GM12878 (cell line): ENCODE measurements around the gene SPAG9. TPM values are rescaled to one million over a fixed set of nuclear protein-coding genes. Genes with fewer than 3 reads are reported as not detected.
A peak's percentile ranks its signal among the peaks of the same experiment; 100 is the strongest.

ENCODE experiments used
- ATAC-seq: fragments of 200-7000 bp; cut with Tn5 transposase; 3 replicates; pipeline ENCODE4 v1.9.1; 2020; ENCODE audit warnings: mild to moderate bottlenecking, moderate library complexity
- BruUV-seq: library from RNA; stranded (reverse); fragments of 400-500 nt; replicated peaks from 2 replicates; lab custom pipeline; 2021; lab: Mats Ljungman, UMichigan
- CTCF ChIA-PET: fragments of 300-600 bp; sonication (Branson Sonifier 250); formaldehyde crosslinking; extraction: SDS; loops from one replicate; lab custom pipeline; 2021; ENCODE audit warnings: inconsistent platforms; lab: Yijun Ruan, JAX
- POLR2A ChIA-PET: fragments of 350-600 bp; formaldehyde crosslinking; extraction: SDS; loops from one replicate; lab custom pipeline; 2021; ENCODE audit warnings: inconsistent platforms; lab: Charles Lee
- RAD21 ChIA-PET: fragments of 300-600 bp; sonication (Branson Sonifier 250); formaldehyde crosslinking; loops from one replicate; lab custom pipeline; 2023; ENCODE audit warnings: antibody characterized with exemption; ENCODE audit not compliant: unreplicated experiment; lab: Charles Lee
- SMC1A ChIA-PET: fragments of 300-600 bp; sonication (Branson Sonifier 250); formaldehyde crosslinking; loops from one replicate; lab custom pipeline; 2023; ENCODE audit not compliant: unreplicated experiment, uncharacterized antibody; lab: Charles Lee
- DNase-seq: peaks from one replicate; pipeline ENCODE4 v3.0.0-alpha.2; 2011; ENCODE audit warnings: low read depth, low spot score
- FAIRE-seq: peaks from 3 replicates; lab custom pipeline; 2011; peaks lifted over from hg19 to GRCh38; lab: Jason Lieb, UNC
- H2AFZ ChIP-seq: 2 replicates; pipeline ENCODE4 v1.6.0; 2011; ENCODE audit warnings: low read depth, low read length, control low read depth; ENCODE audit not compliant: control insufficient read depth
- H3K27ac ChIP-seq: 2 replicates; pipeline ENCODE4 v1.5.1; 2011; ENCODE audit warnings: control low read depth; ENCODE audit not compliant: control insufficient read depth, insufficient read depth
- H3K27me3 ChIP-seq, 2 experiments: replicated peaks in 1 of 2; 2 replicates each; pipeline versions ENCODE4 v1.6.0 to v1.6.1; 2011; ENCODE audit warnings: low read length in 1 of 2; ENCODE audit not compliant: control insufficient read depth in 2 of 2, insufficient read depth in 2 of 2
- H3K36me3 ChIP-seq, 2 experiments: 2 replicates each; pipeline ENCODE4 v1.5.1; 2011; ENCODE audit warnings: low read length in 1 of 2; ENCODE audit not compliant: control insufficient read depth in 2 of 2, insufficient read depth in 2 of 2
- H3K4me1 ChIP-seq: 2 replicates; pipeline ENCODE4 v1.6.1; 2011; ENCODE audit warnings: mild to moderate bottlenecking, low read length, moderate library complexity, mixed read lengths; ENCODE audit not compliant: control insufficient read depth, insufficient read depth
- H3K4me2 ChIP-seq: 2 replicates; pipeline ENCODE4 v1.6.0; 2011; ENCODE audit warnings: control low read depth; ENCODE audit not compliant: control insufficient read depth, insufficient read depth
- H3K4me3 ChIP-seq: fragments of 200-600 bp; sonication (generic); 2 replicates; pipeline ENCODE4 v1.5.1; 2016
- H3K79me2 ChIP-seq: 2 replicates; pipeline ENCODE4 v1.6.0; 2011; ENCODE audit warnings: low read length; ENCODE audit not compliant: control insufficient read depth, insufficient read depth
- H3K9ac ChIP-seq: 2 replicates; pipeline ENCODE4 v1.8.0; 2011; ENCODE audit warnings: low read length, control low read depth, mixed read lengths; ENCODE audit not compliant: control insufficient read depth, insufficient read depth
- H3K9me3 ChIP-seq: replicated peaks from 3 replicates; pipeline ENCODE4 v1.5.1; 2011; ENCODE audit warnings: mild to moderate bottlenecking, low read length; ENCODE audit not compliant: control insufficient read depth, insufficient read depth
- H4K20me1 ChIP-seq: 2 replicates; pipeline ENCODE4 v1.6.0; 2011; ENCODE audit not compliant: control insufficient read depth, insufficient read depth
- BRCA1 ChIP-seq: IDR thresholded peaks from 2 replicates; pipeline ENCODE4 v1.6.1; 2011; ENCODE audit warnings: low read depth, low read length, improper control_type of control experiment
- CHD1 ChIP-seq: IDR thresholded peaks from 2 replicates; pipeline ENCODE4 v1.6.1; 2012; ENCODE audit warnings: low read depth, low read length, improper control_type of control experiment
- CREB1 ChIP-seq: IDR thresholded peaks from 2 replicates; pipeline ENCODE4 v1.6.1; 2012; ENCODE audit warnings: low read depth, mild to moderate bottlenecking, inconsistent platforms
- FOXM1 ChIP-seq: IDR thresholded peaks from 2 replicates; pipeline ENCODE4 v1.6.1; 2012; ENCODE audit warnings: low read depth, mild to moderate bottlenecking, inconsistent platforms, low read length, moderate library complexity
- POLR2A ChIP-seq: IDR thresholded peaks from 2 replicates; pipeline ENCODE4 v1.6.1; 2011; ENCODE audit warnings: low read depth, mild to moderate bottlenecking, low read length
- RAD21 ChIP-seq: IDR thresholded peaks from 2 replicates; pipeline ENCODE4 v1.6.1; 2011; ENCODE audit warnings: mild to moderate bottlenecking, low read depth, low read length, moderate library complexity; ENCODE audit not compliant: insufficient read depth
- RCOR1 ChIP-seq: conservative IDR thresholded peaks from 2 replicates; pipeline ENCODE4 v1.6.1; 2012; ENCODE audit warnings: low read depth, low read length, improper control_type of control experiment
- ZNF592 ChIP-seq: fragments of 450-650 bp; IDR thresholded peaks from 2 replicates; pipeline ENCODE4 v1.6.1; 2017; ENCODE audit warnings: mild to moderate bottlenecking, moderate library complexity
- WGBS: methylation state at CpG from one replicate; pipeline ENCODE4 v1.1.6; 2016; ENCODE audit warnings: low lambda C conversion rate; ENCODE audit not compliant: insufficient replicate concordance, insufficient coverage; ENCODE audit errors: missing lambda C conversion rate; 5-methylcytosine and 5-hydroxymethylcytosine counted together
- in situ Hi-C: fragments of 300-500 bp; cut with MboI; formaldehyde crosslinking; loops from 9 replicates; pipeline ENCODE4 v1.14.3; 2018; ENCODE audit warnings: mixed read lengths
- intact Hi-C: fragments of 100-400 bp; cut with micrococcal nuclease; formaldehyde crosslinking; loops from one replicate; pipeline ENCODE4 v1.14.2; 2022; ENCODE audit not compliant: unreplicated experiment
- polyA plus RNA-seq, 11 experiments: library from polyadenylated mRNA; depleted of rRNA in 4 of 11; unstranded in 6 of 11; stranded (reverse) in 5 of 11; fragments of >200 nt; fragmentation: Nextera tagmentation in 4 of 11; fragmentation: Illumina TruSeq in 1 of 11; extraction: Ambion mirVana in 4 of 11; extraction: Trizol in 1 of 11; gene quantifications; 1 replicate in 1 of 11; 2 replicates in 10 of 11; pipeline versions ENCODE4 v1.2.1 to v1.2.3, GENCODE V29; 2011 to 2016; ENCODE audit warnings: inconsistent platforms in 2 of 11, missing spikeins in 2 of 11, low read depth in 1 of 11
- total RNA-seq, 4 experiments: library from RNA; depleted of rRNA in 3 of 4; stranded (reverse); fragments of >200 nt in 3 of 4; fragmentation: Illumina TruSeq in 1 of 4; extraction: Trizol in 1 of 4; gene quantifications; 2 replicates each; pipeline versions ENCODE4 v1.2.1 to v1.2.3, GENCODE V29; 2013 to 2021

Gene SPAG9
- total and polyA plus RNA-seq, 10 of the 15 experiments (the other 5 are each of a cell fraction or from before 2014, with no cell fraction given): 6.6 to 42.0 (median 24.9) TPM

GRCh38 chr17:50916026-50916707 lies 204.5 kb downstream of the SPAG9 start:
- peak; percentile 31 for ATAC-seq
- no TSS peak for BruUV-seq
- Histone ChIP-seq H4K20me1 (no peaks in the 10 kb centered on the region), H3K36me3 (no peaks in the 10 kb centered on the region), H3K27ac (no peak overlapping the region), H3K4me2 (no peak overlapping the region)
- SMC1A ChIA-PET: interaction anchor here (1.2 kb wide), 1 partner anchor 63 kb away, joined by 4 read pairs; no protein-coding TSS in a partner anchor
- CTCF ChIA-PET: interaction anchor here (1.1 kb wide), 1 partner anchor 64 kb away, joined by 6 read pairs; no protein-coding TSS in a partner anchor
- intact Hi-C loops: no loop called here
- no peak for TF ChIP-seq POLR2A
- TF ChIP-seq, all 136 proteins: peak for 0
- in situ Hi-C loops: no loop called here
- Histone ChIP-seq H2AFZ (no peak overlapping the region), H3K4me1 (peaks cover 20% of the 10 kb centered on the region), H3K79me2 (no peaks in the 10 kb centered on the region), H3K27me3 (no peaks in the 10 kb centered on the region), H3K9me3 (no peaks in the 10 kb centered on the region), H3K4me3 (no peak overlapping the region), H3K9ac (no peak overlapping the region)
- POLR2A ChIA-PET: no interaction called here
- WGBS: 41% methylated on average over 2 of the region's 2 CpGs
- RAD21 ChIA-PET: no interaction called here
- DNase-seq (no peak), FAIRE-seq (no peak)

- H3K79me2 ChIP-seq: no peaks in the 10 kb centered on the region
- FAIRE-seq: no peak
- CTCF ChIA-PET: no interaction called here
- H3K27ac ChIP-seq: no peak overlapping the region
- POLR2A ChIA-PET: interaction anchor here (0.5 kb wide), 1 partner anchor 1175 kb away, joined by 3 read pairs; no protein-coding TSS in a partner anchor
- in situ Hi-C loops (loop anchor here (5.0 kb wide), 1 partner anchor 52 kb away; no protein-coding TSS in a partner anchor), intact Hi-C loops (no loop called here)
- no peak for TF ChIP-seq RCOR1
- no peak for TF ChIP-seq CREB1
- no peak for TF ChIP-seq CHD1
- TF ChIP-seq BRCA1: no peak
- no peak for TF ChIP-seq FOXM1
- TF ChIP-seq RAD21: no peak
- TF ChIP-seq ZNF592: no peak
- H3K36me3 ChIP-seq: no peaks in the 10 kb centered on the region
- RAD21 ChIA-PET: no interaction called here
- H3K4me1 ChIP-seq: peaks cover 16% of the 10 kb centered on the region
- H4K20me1 ChIP-seq: no peaks in the 10 kb centered on the region
- no peak for DNase-seq
- H3K9me3 ChIP-seq: no peaks in the 10 kb centered on the region
- H3K27me3 ChIP-seq: no peaks in the 10 kb centered on the region; a peak in 1 of 4 replicates
- ATAC-seq: no peak
- 65% methylated on average over 11 of the region's 11 CpGs for WGBS
- SMC1A ChIA-PET: no interaction called here
- BruUV-seq: no TSS peak
- no peak overlapping the region for H3K9ac ChIP-seq
- H2AFZ ChIP-seq: no peak overlapping the region
- no peak overlapping the region for H3K4me3 ChIP-seq
- H3K4me2 ChIP-seq: no peak overlapping the region
Observed at GRCh38 chr17:50914505-50915063, 206.1 kb downstream of the SPAG9 start.
